Tibial nerve (tissue), 4 donors: ENCODE data around the gene DISC1. TPM values are rescaled to one million over a fixed set of nuclear protein-coding genes. Genes with fewer than 3 reads are reported as not detected.
"Not testable (repeated sequence)": the region's sequence is repeated elsewhere in the genome, so short reads cannot be mapped to it uniquely, and the experiment has no call there.

ENCODE experiments used
- DNase-seq, 2 donors: peaks; one replicate each; pipeline ENCODE4 v3.0.0-alpha.2; 2019; ENCODE audit warnings: low spot score in 2 of 2
- H3K27ac ChIP-seq, 4 donors: fragments of 200-600 bp; sonication (generic) in 3 of 4; one replicate each; pipeline ENCODE4 v1.5.1; 2017 to 2019; ENCODE audit warnings: mild to moderate bottlenecking in 1 of 4
- H3K27me3 ChIP-seq, 2 donors: fragments of 200-600 bp; sonication (generic) in 1 of 2; one replicate each; pipeline versions ENCODE4 v1.5.1 to v1.6.0; 2017 to 2019
- H3K36me3 ChIP-seq, 3 donors: fragments of 200-600 bp; sonication (generic); one replicate each; pipeline ENCODE4 v1.5.1; 2018 to 2019
- H3K4me1 ChIP-seq, 4 donors: fragments of 200-600 bp; sonication (generic) in 3 of 4; one replicate each; pipeline ENCODE4 v1.5.1; 2017 to 2019
- H3K4me3 ChIP-seq, 4 donors: fragments of 200-600 bp; sonication (generic) in 3 of 4; one replicate each; pipeline ENCODE4 v1.5.1; 2017 to 2019; ENCODE audit warnings: mild to moderate bottlenecking in 1 of 4, moderate library complexity in 1 of 4
- H3K9me3 ChIP-seq, 4 donors: fragments of 200-600 bp; sonication (generic) in 3 of 4; one replicate each; pipeline ENCODE4 v1.5.1; 2017 to 2019
- EP300 ChIP-seq, 2 donors: sonication (generic); formaldehyde crosslinking; IDR thresholded peaks; one replicate each; pipeline ENCODE4 v1.6.1; 2017; ENCODE audit warnings: antibody characterized with exemption in 2 of 2, mild to moderate bottlenecking in 1 of 2
- POLR2A ChIP-seq, 2 donors: fragments of 450-650 bp; IDR thresholded peaks; one replicate each; pipeline ENCODE4 v1.6.1; 2017; ENCODE audit warnings: antibody characterized with exemption in 2 of 2, mild to moderate bottlenecking in 2 of 2, moderate library complexity in 2 of 2
- WGBS, 2 donors: methylation state at CpG; one replicate each; pipeline ENCODE4 v1.1.5; 2018; 5-methylcytosine and 5-hydroxymethylcytosine counted together
- total RNA-seq, 4 donors: library from RNA; depleted of rRNA; stranded (reverse); fragments of >200 nt; gene quantifications; one replicate each; pipeline ENCODE4 v1.1.0, GENCODE V29; 2016
- TF ChIP-seq, protein P1 (sequence below), 5 experiments: fragments of 200-600 bp in 3 of 5; fragments of 450-650 bp in 2 of 5; sonication (generic) in 3 of 5; IDR thresholded peaks; one replicate each; pipeline ENCODE4 v1.5.1; 2016 to 2019; ENCODE audit warnings: antibody characterized with exemption in 5 of 5, mild to moderate bottlenecking in 3 of 5, moderate library complexity in 2 of 5

DISC1 gene
- total RNA-seq, 4 donors from 2014 or later, result 29.9 to 39.0 (median 32.7) TPM

DNA sequence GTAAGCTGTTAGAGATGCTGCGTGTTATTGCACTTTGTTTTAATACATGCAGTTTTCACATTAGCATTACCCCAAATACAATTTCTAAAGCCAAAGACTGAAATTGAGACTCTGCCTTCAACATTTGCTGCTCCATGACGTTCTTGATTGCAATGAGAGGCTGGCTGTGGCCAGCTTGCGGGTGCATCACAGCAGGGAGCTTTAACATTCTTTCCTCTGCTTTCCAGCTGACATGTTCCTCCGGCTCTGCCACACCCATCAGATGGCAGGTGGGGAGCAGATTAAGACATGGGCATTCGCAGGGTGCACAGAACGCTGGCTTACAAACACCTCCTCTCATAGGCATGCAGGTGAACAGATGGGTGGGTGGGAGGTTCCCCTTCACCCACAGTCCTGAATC is 314.1 kb downstream of the DISC1 start:
- Histone ChIP-seq H3K27me3 (no peaks in the 10 kb centered on the region), H3K4me1 (peaks cover 0 to 21% (median under 1%) of the 10 kb centered on the region in 4 donors), H3K4me3 (no peak overlapping the region), H3K27ac (no peak overlapping the region), H3K9me3 (no peaks in the 10 kb centered on the region), H3K36me3 (peaks cover 0 to 17% (median 0%) of the 10 kb centered on the region in 3 donors)
- 91 to 94% methylated on average over 6 of the region's 6 CpGs for WGBS, 2 donors
- TF ChIP-seq EP300 (IDR thresholded peaks at IDR 0.05) (no peak), POLR2A (IDR thresholded peaks at IDR 0.05) (no peak)
- TF ChIP-seq, protein P1, sequence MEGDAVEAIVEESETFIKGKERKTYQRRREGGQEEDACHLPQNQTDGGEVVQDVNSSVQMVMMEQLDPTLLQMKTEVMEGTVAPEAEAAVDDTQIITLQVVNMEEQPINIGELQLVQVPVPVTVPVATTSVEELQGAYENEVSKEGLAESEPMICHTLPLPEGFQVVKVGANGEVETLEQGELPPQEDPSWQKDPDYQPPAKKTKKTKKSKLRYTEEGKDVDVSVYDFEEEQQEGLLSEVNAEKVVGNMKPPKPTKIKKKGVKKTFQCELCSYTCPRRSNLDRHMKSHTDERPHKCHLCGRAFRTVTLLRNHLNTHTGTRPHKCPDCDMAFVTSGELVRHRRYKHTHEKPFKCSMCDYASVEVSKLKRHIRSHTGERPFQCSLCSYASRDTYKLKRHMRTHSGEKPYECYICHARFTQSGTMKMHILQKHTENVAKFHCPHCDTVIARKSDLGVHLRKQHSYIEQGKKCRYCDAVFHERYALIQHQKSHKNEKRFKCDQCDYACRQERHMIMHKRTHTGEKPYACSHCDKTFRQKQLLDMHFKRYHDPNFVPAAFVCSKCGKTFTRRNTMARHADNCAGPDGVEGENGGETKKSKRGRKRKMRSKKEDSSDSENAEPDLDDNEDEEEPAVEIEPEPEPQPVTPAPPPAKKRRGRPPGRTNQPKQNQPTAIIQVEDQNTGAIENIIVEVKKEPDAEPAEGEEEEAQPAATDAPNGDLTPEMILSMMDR (IDR thresholded peaks at IDR 0.05), result no peak
- DNase-seq, result no peak

DNA sequence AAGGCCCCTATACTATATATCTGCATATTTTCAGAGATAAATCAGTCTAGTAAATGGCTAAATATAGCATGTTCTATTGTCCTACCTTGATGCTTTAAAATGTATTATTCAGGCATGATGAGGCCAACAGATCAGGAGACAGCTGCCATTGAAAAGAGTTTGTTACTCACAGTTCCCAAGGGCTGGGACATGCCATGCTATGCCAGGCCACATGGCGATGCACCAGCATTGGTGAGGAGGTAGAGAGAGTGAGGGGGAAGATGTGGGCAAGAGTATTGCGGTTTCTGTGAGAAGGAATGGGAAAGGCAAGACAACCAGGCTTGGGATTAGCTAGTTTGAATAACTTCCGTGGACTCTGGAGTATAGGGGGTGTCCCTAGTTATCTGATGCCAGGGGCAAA is 316.5 kb downstream of the DISC1 start:
- TF ChIP-seq, protein P1 (IDR thresholded peaks at IDR 0.05), result no peak
- TF ChIP-seq POLR2A (IDR thresholded peaks at IDR 0.05) (no peak), EP300 (IDR thresholded peaks at IDR 0.05) (no peak)
- Histone ChIP-seq H3K4me1 (no peaks in the 10 kb centered on the region), H3K4me3 (no peak overlapping the region), H3K9me3 (peaks cover 0 to 3% (median 0%) of the 10 kb centered on the region in 4 donors), H3K27me3 (no peaks in the 10 kb centered on the region), H3K27ac (no peak overlapping the region), H3K36me3 (peaks cover 0 to 17% (median 0%) of the 10 kb centered on the region in 3 donors)
- DNase-seq, result no peak
- WGBS, 2 donors, result 95 to 100% methylated on average over 3 of the region's 3 CpGs

DNA sequence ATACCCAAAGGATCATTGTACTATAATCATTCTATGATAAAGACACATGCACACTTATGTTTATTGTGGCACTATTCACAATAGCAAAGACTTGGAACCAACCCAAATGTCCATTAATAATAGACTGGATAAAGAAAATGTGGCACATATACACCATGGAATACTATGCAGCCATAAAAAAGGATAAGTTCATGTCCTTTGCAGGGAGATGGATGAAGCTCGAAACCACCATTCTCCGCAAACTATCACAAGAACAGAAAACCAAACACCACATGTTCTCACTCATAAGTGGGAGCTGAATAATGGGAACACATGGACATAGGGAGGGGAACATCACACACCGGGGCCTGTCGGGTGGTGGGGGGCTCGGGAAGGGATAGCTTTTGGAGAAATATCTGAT is 321.5 kb downstream of the DISC1 start:
- DNase-seq, H3K9me3 ChIP-seq, H3K27me3 ChIP-seq, H3K4me3 ChIP-seq, H3K27ac ChIP-seq: not testable (repeated sequence)
- peaks cover 0 to 11% (median 0%) of the 10 kb centered on the region in 4 donors for H3K4me1 ChIP-seq
- WGBS, 2 donors, result 92 to 98% methylated on average over 5 of the region's 5 CpGs
- peaks cover 0 to 17% (median 0%) of the 10 kb centered on the region in 3 donors for H3K36me3 ChIP-seq

DNA sequence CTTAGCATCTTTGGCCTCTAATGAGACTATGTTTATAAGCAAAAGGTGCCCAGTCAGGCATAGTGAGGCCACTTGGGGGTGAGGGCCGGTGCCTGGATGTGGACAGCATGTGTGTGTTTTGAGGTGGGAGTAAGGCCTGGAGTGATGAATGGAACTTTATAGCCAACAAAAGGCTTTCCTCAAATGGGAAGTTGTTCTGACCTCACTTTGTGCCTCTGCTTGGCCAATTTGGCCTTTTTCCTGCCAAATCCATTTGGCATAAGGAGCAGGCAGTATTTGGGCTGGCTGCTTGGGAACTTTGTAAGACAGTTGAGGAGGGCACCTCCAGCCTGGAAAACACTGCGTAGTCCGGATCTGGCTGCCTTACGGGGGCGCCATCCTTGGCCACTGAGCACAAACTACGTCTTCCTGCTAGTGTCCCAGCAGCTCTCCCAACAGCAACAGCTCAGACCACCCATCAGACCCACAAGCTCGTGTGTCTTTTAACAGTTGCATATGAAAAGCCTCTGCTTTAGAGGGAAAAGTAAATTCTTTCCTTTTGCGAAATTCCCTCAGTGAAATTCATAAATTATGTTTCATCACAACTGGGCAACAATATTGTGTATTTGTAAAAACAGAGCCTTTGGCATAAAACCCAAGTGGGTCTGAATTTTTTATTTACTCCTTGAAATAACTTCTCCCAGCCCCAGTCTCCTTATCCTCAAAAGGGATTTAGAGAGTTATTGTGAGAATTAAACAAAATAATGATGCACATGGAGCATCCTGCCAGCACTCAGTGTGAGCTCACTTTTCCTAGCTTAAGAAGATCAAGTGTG is 322.9 kb downstream of the DISC1 start:
- Histone ChIP-seq H3K27ac (peak overlapping the region; percentile 4 to 75 (median 42)), H3K9me3 (peaks cover 0 to 3% (median 0%) of the 10 kb centered on the region in 4 donors), H3K4me1 (peaks cover 0 to 11% (median 0%) of the 10 kb centered on the region in 4 donors), H3K27me3 (no peaks in the 10 kb centered on the region), H3K36me3 (peaks cover 0 to 7% (median 0%) of the 10 kb centered on the region in 3 donors), H3K4me3 (no peak overlapping the region)
- WGBS, 2 donors, result 37 to 43% methylated on average over 8 of the region's 8 CpGs
- DNase-seq, result peak in 1 of 2 donors; percentile 38
- TF ChIP-seq POLR2A (IDR thresholded peaks at IDR 0.05), result no peak
- peak in 1 of 2 donors; percentile 57 for TF ChIP-seq EP300 (IDR thresholded peaks at IDR 0.05)

DNA sequence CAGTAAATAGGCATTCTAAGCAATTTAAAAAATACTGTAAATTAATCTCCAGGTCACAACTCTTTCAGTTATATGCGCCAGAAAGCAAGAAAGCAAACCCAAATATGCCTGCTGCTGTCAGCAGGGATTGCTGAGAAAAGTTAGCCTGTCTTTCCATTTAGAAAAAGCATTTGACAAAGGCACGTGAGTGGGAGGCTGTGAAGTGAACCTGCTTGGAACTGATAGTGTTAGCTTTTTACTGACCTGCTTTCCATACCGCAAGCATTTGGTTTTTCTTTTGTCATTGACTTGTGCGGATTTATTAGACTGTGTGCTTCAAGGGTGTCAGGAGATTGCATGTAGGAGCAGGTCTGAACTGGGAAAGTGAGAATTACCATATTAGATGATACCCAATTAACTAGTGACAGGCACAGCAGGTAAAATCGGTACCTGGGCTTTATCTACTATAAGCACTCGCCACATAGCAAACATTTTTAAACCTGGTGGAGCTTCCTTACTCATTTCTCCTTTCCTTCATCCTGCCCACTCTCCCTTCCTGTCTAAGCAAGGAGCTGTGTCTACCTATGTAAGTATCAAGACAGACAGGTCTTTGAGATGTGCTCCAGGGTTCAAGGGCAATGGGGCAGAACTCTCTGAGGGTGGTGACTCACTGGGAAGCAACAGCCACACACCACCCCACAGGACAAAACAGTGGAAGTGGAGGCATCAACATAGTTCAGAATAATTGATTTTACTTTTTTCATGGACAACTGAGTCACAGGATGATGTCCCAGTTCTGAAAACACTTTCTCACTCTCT is 323.9 kb downstream of the DISC1 start:
- Histone ChIP-seq H3K27me3 (no peaks in the 10 kb centered on the region), H3K4me1 (peaks cover 0 to 11% (median 0%) of the 10 kb centered on the region in 4 donors), H3K27ac (peak overlapping the region in 2 of 4 donors; percentile 33 to 65), H3K4me3 (no peak overlapping the region), H3K9me3 (peaks cover 0 to 3% (median 0%) of the 10 kb centered on the region in 4 donors), H3K36me3 (no peaks in the 10 kb centered on the region)
- no peak for DNase-seq
- WGBS, 2 donors, result 78 to 81% methylated on average over 6 of the region's 6 CpGs
- TF ChIP-seq, protein P1 (IDR thresholded peaks at IDR 0.05), result no peak
- TF ChIP-seq POLR2A (IDR thresholded peaks at IDR 0.05) (no peak), EP300 (IDR thresholded peaks at IDR 0.05) (no peak)
